Measurements from ENCODE around the gene FAM81A. TPM values are rescaled to one million over a fixed set of nuclear protein-coding genes. Genes with fewer than 3 reads are reported as not detected.
A peak's percentile ranks its signal among the peaks of the same experiment; 100 is the strongest.

The FAM81A gene
- total and polyA plus RNA-seq, 9 donors = 0.35 to 5.1 (median 0.85) TPM

- peaks cover 4% of the 10 kb centered on the region for H3K4me1 ChIP-seq (ENCODE audit: insufficient read depth)
- WGBS, 3 donors = 86 to 93% (median 93%) methylated on average over 1 of the region's 1 CpG
- H3K4me3 ChIP-seq = no peak overlapping the region
- no peak for DNase-seq
- TF ChIP-seq POLR2A (IDR thresholded peaks at IDR 0.05) (no peak), EP300 (IDR thresholded peaks at IDR 0.05) (no peak)
- TF ChIP-seq, protein P1, sequence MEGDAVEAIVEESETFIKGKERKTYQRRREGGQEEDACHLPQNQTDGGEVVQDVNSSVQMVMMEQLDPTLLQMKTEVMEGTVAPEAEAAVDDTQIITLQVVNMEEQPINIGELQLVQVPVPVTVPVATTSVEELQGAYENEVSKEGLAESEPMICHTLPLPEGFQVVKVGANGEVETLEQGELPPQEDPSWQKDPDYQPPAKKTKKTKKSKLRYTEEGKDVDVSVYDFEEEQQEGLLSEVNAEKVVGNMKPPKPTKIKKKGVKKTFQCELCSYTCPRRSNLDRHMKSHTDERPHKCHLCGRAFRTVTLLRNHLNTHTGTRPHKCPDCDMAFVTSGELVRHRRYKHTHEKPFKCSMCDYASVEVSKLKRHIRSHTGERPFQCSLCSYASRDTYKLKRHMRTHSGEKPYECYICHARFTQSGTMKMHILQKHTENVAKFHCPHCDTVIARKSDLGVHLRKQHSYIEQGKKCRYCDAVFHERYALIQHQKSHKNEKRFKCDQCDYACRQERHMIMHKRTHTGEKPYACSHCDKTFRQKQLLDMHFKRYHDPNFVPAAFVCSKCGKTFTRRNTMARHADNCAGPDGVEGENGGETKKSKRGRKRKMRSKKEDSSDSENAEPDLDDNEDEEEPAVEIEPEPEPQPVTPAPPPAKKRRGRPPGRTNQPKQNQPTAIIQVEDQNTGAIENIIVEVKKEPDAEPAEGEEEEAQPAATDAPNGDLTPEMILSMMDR (IDR thresholded peaks at IDR 0.05) = no peak
- no peak overlapping the region for H3K27ac ChIP-seq
- intact Hi-C loops (cut with DNase I) = no loop called here
- H3K36me3 ChIP-seq = no peaks in the 10 kb centered on the region
- no peaks in the 10 kb centered on the region for H3K9me3 ChIP-seq
- H3K27me3 ChIP-seq = no peaks in the 10 kb centered on the region
Measured at GRCh38 chr15:59432389-59432788, 5.6 kb upstream of the FAM81A start.

DNA sequence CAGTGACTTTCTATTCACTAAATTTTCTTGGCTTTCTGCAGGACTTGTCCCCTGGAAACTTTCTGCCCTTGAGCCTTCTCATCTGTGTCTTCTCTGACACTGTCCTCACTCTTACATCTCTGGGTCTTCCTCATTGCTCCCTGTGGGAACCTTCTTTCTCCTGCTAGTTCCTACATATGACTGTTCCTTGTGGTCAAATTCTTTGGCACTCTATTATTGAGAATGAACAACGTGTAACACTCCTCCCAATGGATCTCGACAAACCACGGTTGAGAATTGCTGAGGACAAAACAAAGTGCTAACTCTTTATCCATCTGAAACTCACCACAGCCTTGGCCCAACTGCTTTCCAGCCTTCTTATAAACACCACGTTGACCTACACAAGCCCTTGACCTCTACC, 3.5 kb upstream of the FAM81A start:
- no peak for DNase-seq
- 64 to 72% (median 68%) methylated on average over 4 of the region's 4 CpGs for WGBS, 3 donors
- TF ChIP-seq EP300 (IDR thresholded peaks at IDR 0.05) (no peak), POLR2A (IDR thresholded peaks at IDR 0.05) (no peak)
- TF ChIP-seq, protein P1 (IDR thresholded peaks at IDR 0.05) = no peak
- Histone ChIP-seq H3K27me3 (no peaks in the 10 kb centered on the region), H3K4me3 (no peak overlapping the region), H3K27ac (no peak overlapping the region), H3K9me3 (no peaks in the 10 kb centered on the region), H3K4me1 (ENCODE audit: insufficient read depth) (peaks cover 8% of the 10 kb centered on the region), H3K36me3 (no peaks in the 10 kb centered on the region)
- intact Hi-C loops (cut with DNase I) = no loop called here

- no peak overlapping the region for H3K4me3 ChIP-seq
- H3K4me1 ChIP-seq (ENCODE audit: insufficient read depth) = peaks cover 8% of the 10 kb centered on the region
- H3K27me3 ChIP-seq = no peaks in the 10 kb centered on the region
- no peak for DNase-seq
- 7 to 15% (median 8%) methylated on average over 6 of the region's 6 CpGs for WGBS, 3 donors
- TF ChIP-seq, protein P1 (IDR thresholded peaks at IDR 0.05) = no peak
- no peak for TF ChIP-seq EP300 (IDR thresholded peaks at IDR 0.05)
- TF ChIP-seq POLR2A (IDR thresholded peaks at IDR 0.05) = no peak
- H3K9me3 ChIP-seq = no peaks in the 10 kb centered on the region
- intact Hi-C loops (cut with DNase I) = no loop called here
- no peaks in the 10 kb centered on the region for H3K36me3 ChIP-seq
- no peak overlapping the region for H3K27ac ChIP-seq
Measured at GRCh38 chr15:59436774-59437141, 1.2 kb upstream of the FAM81A start.

GRCh38 chr15:59437142-59437816, 707 bp upstream of the FAM81A start:
- intact Hi-C loops (cut with DNase I) = no loop called here
- H3K27me3 ChIP-seq = no peaks in the 10 kb centered on the region
- peak in 4 of 5 donors; percentile 23 to 37 (median 30) for DNase-seq
- H3K36me3 ChIP-seq = no peaks in the 10 kb centered on the region
- peaks cover 8% of the 10 kb centered on the region for H3K4me1 ChIP-seq (ENCODE audit: insufficient read depth)
- TF ChIP-seq, protein P1 (IDR thresholded peaks at IDR 0.05) = no peak
- TF ChIP-seq EP300 (IDR thresholded peaks at IDR 0.05) = no peak
- no peak for TF ChIP-seq POLR2A (IDR thresholded peaks at IDR 0.05)
- no peaks in the 10 kb centered on the region for H3K9me3 ChIP-seq
- no peak overlapping the region for H3K27ac ChIP-seq
- WGBS, 3 donors = 2 to 3% (median 2%) methylated on average over 30 of the region's 30 CpGs
- H3K4me3 ChIP-seq = peak overlapping the region; percentile 42

Data from ovary (tissue), 9 donors.